Spinal cord (tissue), 10 donors: ENCODE results near the gene TBC1D25. TPM values are rescaled to one million over a fixed set of nuclear protein-coding genes. Genes with fewer than 3 reads are reported as not detected.

Source experiments
- DNase-seq, 6 donors: peaks; one replicate each; pipeline versions ENCODE4 v3.0.0 to v3.0.0-alpha.2; 2013 to 2015; ENCODE audit warnings: low spot score in 6 of 6, low read depth in 4 of 6
- H3K27ac ChIP-seq: one replicate; pipeline ENCODE4 v1.5.1; 2013; ENCODE audit warnings: low read depth, low read length, control low read depth
- H3K27me3 ChIP-seq: one replicate; pipeline ENCODE4 v1.6.1; 2013; ENCODE audit warnings: low read length; ENCODE audit not compliant: control insufficient read depth, insufficient read depth
- H3K36me3 ChIP-seq: one replicate; pipeline ENCODE4 v1.6.1; 2013; ENCODE audit warnings: low read length; ENCODE audit not compliant: control insufficient read depth, insufficient read depth
- H3K4me1 ChIP-seq: one replicate; pipeline ENCODE4 v1.6.1; 2013; ENCODE audit warnings: low read length; ENCODE audit not compliant: control insufficient read depth, insufficient read depth
- H3K4me3 ChIP-seq: one replicate; pipeline ENCODE4 v1.5.1; 2013; ENCODE audit warnings: low read depth, low read length, control low read depth
- H3K9me3 ChIP-seq: one replicate; pipeline ENCODE4 v1.6.1; 2013; ENCODE audit warnings: low read length; ENCODE audit not compliant: control insufficient read depth, insufficient read depth
- WGBS: methylation state at CpG from one replicate; pipeline ENCODE4 v1.1.5; 2013; ENCODE audit warnings: missing lambda C conversion rate; ENCODE audit not compliant: insufficient coverage; 5-methylcytosine and 5-hydroxymethylcytosine counted together
- polyA plus RNA-seq, 2 donors: library from polyadenylated mRNA; unstranded; fragments of 120-200 nt; gene quantifications; one replicate each; pipeline ENCODE4 v1.2.1, GENCODE V29; 2013; ENCODE audit not compliant: insufficient read length in 2 of 2
- total RNA-seq, 2 donors: library from RNA; depleted of rRNA in 1 of 2; stranded (reverse); fragments of 120-200 nt in 1 of 2; fragments of >200 nt in 1 of 2; gene quantifications; one replicate each; pipeline versions ENCODE4 v1.2.3 to v1.2.4, GENCODE V29; 2013 to 2014
- donor health status: healthy.

TBC1D25 gene
- total and polyA plus RNA-seq, 4 donors, result 6.8 to 23.3 (median 14.3) TPM

- 70% methylated on average over 5 of the region's 6 CpGs for WGBS
- H3K4me1 ChIP-seq, result peaks cover 8% of the 10 kb centered on the region
- H3K4me3 ChIP-seq, result no peak overlapping the region
- H3K9me3 ChIP-seq, result no peaks in the 10 kb centered on the region
- H3K27me3 ChIP-seq, result no peaks in the 10 kb centered on the region
- H3K36me3 ChIP-seq, result no peaks in the 10 kb centered on the region
- H3K27ac ChIP-seq, result no peak overlapping the region
- no peak for DNase-seq
Observed at GRCh38 chrX:48498374-48498809, 41.1 kb upstream of the TBC1D25 start.

GRCh38 chrX:48504261-48504660 lies 35.3 kb upstream of the TBC1D25 start:
- Histone ChIP-seq H3K27ac (no peak overlapping the region), H3K4me1 (peaks cover 6% of the 10 kb centered on the region), H3K9me3 (no peaks in the 10 kb centered on the region), H3K27me3 (no peaks in the 10 kb centered on the region), H3K36me3 (no peaks in the 10 kb centered on the region), H3K4me3 (no peak overlapping the region)
- no peak for DNase-seq
- WGBS, result 66% methylated on average over 4 of the region's 7 CpGs

DNA sequence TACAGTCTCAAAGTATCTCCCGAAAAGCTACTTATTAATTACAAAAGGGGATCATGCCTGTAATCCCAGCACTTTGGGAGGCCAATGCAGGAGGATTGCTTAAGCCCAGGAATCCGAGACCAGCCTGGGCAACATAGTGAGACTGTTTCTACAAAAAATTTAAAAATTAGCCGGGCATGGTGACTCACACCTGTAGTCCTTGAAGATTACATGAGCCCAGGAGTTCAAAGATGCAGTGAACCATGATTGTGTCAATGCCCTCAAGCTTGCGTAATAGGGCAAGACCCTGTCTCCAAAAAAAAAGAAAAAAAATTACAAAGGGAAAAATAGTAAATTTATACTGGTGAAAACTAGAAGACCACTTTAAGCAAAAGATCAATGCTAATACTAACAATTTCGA lies 34.0 kb upstream of the TBC1D25 start:
- H3K9me3 ChIP-seq, result no peaks in the 10 kb centered on the region
- H3K4me3 ChIP-seq, result no peak overlapping the region
- H3K36me3 ChIP-seq, result no peaks in the 10 kb centered on the region
- no peaks in the 10 kb centered on the region for H3K27me3 ChIP-seq
- peaks cover 14% of the 10 kb centered on the region for H3K4me1 ChIP-seq
- no peak for DNase-seq
- WGBS, result 75% methylated on average over 2 of the region's 5 CpGs
- H3K27ac ChIP-seq, result no peak overlapping the region

DNA sequence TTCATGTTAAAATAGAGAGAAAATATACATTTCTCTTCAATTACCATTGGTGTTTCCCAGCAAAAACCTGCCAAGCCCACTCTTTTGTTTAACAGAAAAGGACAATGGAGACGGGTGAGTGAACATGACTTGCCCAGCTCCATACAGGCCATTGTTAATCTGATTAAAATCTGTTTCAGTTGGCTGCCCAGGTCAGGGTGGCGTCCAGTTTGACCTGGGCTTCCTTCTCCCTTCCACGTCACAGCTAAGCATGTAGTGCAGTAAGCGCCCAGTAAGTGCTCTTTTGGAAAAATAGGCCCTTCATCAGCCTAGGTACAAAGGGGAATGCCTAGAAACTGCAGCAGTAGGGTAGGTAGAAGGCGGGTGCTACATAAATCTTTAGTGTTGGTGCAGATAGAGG lies 32.3 kb upstream of the TBC1D25 start:
- H3K9me3 ChIP-seq, result no peaks in the 10 kb centered on the region
- H3K27me3 ChIP-seq, result no peaks in the 10 kb centered on the region
- H3K36me3 ChIP-seq, result peaks cover 9% of the 10 kb centered on the region
- no peak for DNase-seq
- 62% methylated on average over 3 of the region's 5 CpGs for WGBS
- no peak overlapping the region for H3K27ac ChIP-seq
- peaks cover 14% of the 10 kb centered on the region for H3K4me1 ChIP-seq
- no peak overlapping the region for H3K4me3 ChIP-seq

GRCh38 chrX:48508400-48509244 lies 30.9 kb upstream of the TBC1D25 start, which contains the start of gene PORCN:
Gene PORCN (plus strand): TSS chrX:48508992. CDS start chrX:48509821, 829 bp downstream.
- peaks cover 14% of the 10 kb centered on the region for H3K4me1 ChIP-seq
- H3K27me3 ChIP-seq, result no peaks in the 10 kb centered on the region
- H3K27ac ChIP-seq, result no peak within 1 kb of the TSS
- peaks cover 17% of the 10 kb centered on the region for H3K36me3 ChIP-seq
- WGBS, result 25% methylated on average over 51 of the region's 65 CpGs
- H3K4me3 ChIP-seq, result peak within 1 kb of the TSS; percentile 63
- DNase-seq, result peak in 5 of 6 donors; percentile 21 to 90 (median 56)
- H3K9me3 ChIP-seq, result no peaks in the 10 kb centered on the region

- Histone ChIP-seq H3K27me3 (no peaks in the 10 kb centered on the region), H3K27ac (no peak overlapping the region)
- 26% methylated on average over 12 of the region's 16 CpGs for WGBS
Observed at GRCh38 chrX:48509245-48509590, 30.3 kb upstream of the TBC1D25 start.

GRCh38 chrX:48509619-48510018 lies 29.9 kb upstream of the TBC1D25 start:
- DNase-seq, result peak in 1 of 6 donors; percentile 1
- 52% methylated on average over 11 of the region's 11 CpGs for WGBS
- Histone ChIP-seq H3K4me1 (peaks cover 14% of the 10 kb centered on the region), H3K9me3 (no peaks in the 10 kb centered on the region), H3K27me3 (no peaks in the 10 kb centered on the region), H3K4me3 (peak overlapping the region; percentile 63), H3K36me3 (peaks cover 22% of the 10 kb centered on the region), H3K27ac (no peak overlapping the region)

More at GRCh38 chrX:48509245-48509590, 30.3 kb upstream of the TBC1D25 start:
- peak in 1 of 6 donors; percentile 33 for DNase-seq
- Histone ChIP-seq H3K4me3 (peak overlapping the region; percentile 63), H3K4me1 (peaks cover 14% of the 10 kb centered on the region), H3K36me3 (peaks cover 20% of the 10 kb centered on the region), H3K9me3 (no peaks in the 10 kb centered on the region)

DNA sequence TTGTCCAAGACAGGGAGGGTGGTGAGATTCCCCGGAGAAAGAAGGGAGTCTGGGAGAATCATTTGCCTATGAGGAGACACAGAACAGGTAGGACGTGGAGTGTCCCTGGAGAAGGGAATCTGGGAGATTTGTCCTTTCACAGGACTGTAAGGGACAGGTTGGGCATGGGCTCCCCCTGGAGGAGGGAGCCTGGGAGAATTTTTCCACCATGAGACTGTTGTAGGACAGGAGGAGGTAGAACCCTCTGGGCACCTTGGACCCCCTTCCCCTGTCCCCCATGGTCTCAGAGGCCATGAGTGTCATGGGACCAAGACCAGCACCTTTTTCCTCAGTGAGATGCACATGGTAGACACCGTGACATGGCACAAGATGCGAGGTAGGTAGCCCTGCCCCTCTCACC lies 28.0 kb upstream of the TBC1D25 start:
- WGBS, result 60% methylated on average over 2 of the region's 4 CpGs
- Histone ChIP-seq H3K4me3 (no peak overlapping the region), H3K9me3 (peaks cover under 1% of the 10 kb centered on the region), H3K4me1 (peaks cover 14% of the 10 kb centered on the region), H3K27ac (no peak overlapping the region), H3K27me3 (no peaks in the 10 kb centered on the region), H3K36me3 (peaks cover 31% of the 10 kb centered on the region)
- DNase-seq, result no peak

GRCh38 chrX:48512371-48512935 lies 27.1 kb upstream of the TBC1D25 start:
- Histone ChIP-seq H3K27ac (no peak overlapping the region), H3K9me3 (peaks cover 2% of the 10 kb centered on the region), H3K27me3 (no peaks in the 10 kb centered on the region), H3K4me3 (no peak overlapping the region), H3K36me3 (peaks cover 38% of the 10 kb centered on the region), H3K4me1 (peaks cover 14% of the 10 kb centered on the region)
- no peak for DNase-seq
- WGBS, result 83% methylated on average over 14 of the region's 20 CpGs

DNA sequence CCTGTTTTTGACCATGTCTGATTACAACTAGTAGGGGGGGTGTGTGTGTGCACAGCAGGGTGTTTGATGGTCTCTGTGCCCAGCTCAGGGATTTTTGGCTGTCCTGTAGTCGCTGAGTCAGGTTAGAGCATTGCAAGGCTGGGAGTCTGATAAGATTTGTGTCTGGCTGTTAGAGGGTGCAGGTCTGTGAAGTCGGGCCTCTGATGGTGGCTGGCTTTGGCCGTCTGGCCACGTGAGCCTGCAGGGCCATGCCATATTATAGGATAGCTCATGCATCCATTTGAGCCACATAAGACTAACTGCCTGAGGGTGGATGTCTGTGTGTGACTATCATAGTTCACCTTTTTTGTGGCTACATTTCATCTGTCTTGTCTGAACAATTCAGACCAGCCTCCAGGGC lies 25.8 kb upstream of the TBC1D25 start:
- Histone ChIP-seq H3K27ac (no peak overlapping the region), H3K27me3 (no peaks in the 10 kb centered on the region), H3K36me3 (peaks cover 38% of the 10 kb centered on the region), H3K9me3 (peaks cover 2% of the 10 kb centered on the region), H3K4me1 (peaks cover 10% of the 10 kb centered on the region), H3K4me3 (no peak overlapping the region)
- 53% methylated on average over 2 of the region's 4 CpGs for WGBS
- no peak for DNase-seq
